HUES64 (cell line): Measurements from ENCODE around the gene IL10. TPM values are rescaled to one million over a fixed set of nuclear protein-coding genes. Genes with fewer than 3 reads are reported as not detected.

ENCODE experiments used
- H3K27ac ChIP-seq: 2 replicates; pipeline ENCODE4 v1.7.0; 2013; ENCODE audit warnings: low read depth, low read length, inconsistent platforms
- H3K27me3 ChIP-seq: 2 replicates; pipeline ENCODE4 v1.6.1; 2013; ENCODE audit warnings: mild to moderate bottlenecking, low read length; ENCODE audit not compliant: insufficient read depth
- H3K36me3 ChIP-seq: 2 replicates; pipeline ENCODE4 v1.6.1; 2013; ENCODE audit warnings: mild to moderate bottlenecking, low read length; ENCODE audit not compliant: insufficient read depth
- H3K4me1 ChIP-seq: 2 replicates; pipeline ENCODE4 v1.6.1; 2013; ENCODE audit warnings: mild to moderate bottlenecking, low read length, moderate library complexity; ENCODE audit not compliant: insufficient read depth
- H3K4me3 ChIP-seq: 2 replicates; pipeline ENCODE4 v1.5.1; 2013; ENCODE audit warnings: mild to moderate bottlenecking, low read length, moderate library complexity
- H3K9ac ChIP-seq: 2 replicates; pipeline ENCODE4 v1.6.1; 2013; ENCODE audit warnings: mild to moderate bottlenecking, low read depth, low read length
- H3K9me3 ChIP-seq: 2 replicates; pipeline ENCODE4 v1.6.1; 2013; ENCODE audit warnings: low read depth, low read length; ENCODE audit not compliant: insufficient read depth
- WGBS: fragments of 150-250, 120-280 bp; methylation state at CpG from one replicate; pipeline ENCODE4 v1.1.7; 2013; ENCODE audit warnings: missing lambda C conversion rate; 5-methylcytosine and 5-hydroxymethylcytosine counted together
- polyA plus RNA-seq, 2 experiments: library from polyadenylated mRNA; stranded (reverse); fragments of 50-300 nt; gene quantifications; one replicate each; pipeline ENCODE4 v1.2.3, GENCODE V29; 2013

The IL10 gene
- not detected for polyA plus RNA-seq (2013, experiment 1 of 2)
- polyA plus RNA-seq (2013, experiment 2 of 2): not detected

DNA sequence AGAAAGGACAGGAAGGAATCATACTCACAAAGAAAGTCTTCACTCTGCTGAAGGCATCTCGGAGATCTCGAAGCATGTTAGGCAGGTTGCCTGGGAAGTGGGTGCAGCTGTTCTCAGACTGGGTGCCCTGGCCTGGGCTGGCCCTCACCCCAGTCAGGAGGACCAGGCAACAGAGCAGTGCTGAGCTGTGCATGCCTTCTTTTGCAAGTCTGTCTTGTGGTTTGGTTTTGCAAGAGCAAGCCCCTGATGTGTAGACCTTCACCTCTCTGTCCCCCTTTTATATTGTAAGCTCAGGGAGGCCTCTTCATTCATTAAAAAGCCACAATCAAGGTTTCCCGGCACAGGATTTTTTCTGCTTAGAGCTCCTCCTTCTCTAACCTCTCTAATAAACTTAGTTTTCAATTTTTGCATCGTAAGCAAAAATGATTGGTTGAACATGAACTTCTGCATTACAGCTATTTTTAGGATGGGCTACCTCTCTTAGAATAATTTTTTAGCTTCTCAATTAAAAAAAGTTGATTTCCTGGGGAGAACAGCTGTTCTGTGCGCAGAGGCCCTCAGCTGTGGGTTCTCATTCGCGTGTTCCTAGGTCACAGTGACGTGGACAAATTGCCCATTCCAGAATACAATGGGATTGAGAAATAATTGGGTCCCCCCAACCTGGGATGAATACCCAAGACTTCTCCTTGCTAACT, at the start of gene IL10:
Gene IL10 (minus strand): TSS at position 252 of the 695 bp plus-strand sequence. CDS start 59 bp downstream, at position 193.
- Histone ChIP-seq H3K4me1 (peaks cover 14% of the 10 kb centered on the region; the same call in 1 of the 2 replicates), H3K36me3 (no peaks in the 10 kb centered on the region), H3K27me3 (no peaks in the 10 kb centered on the region), H3K27ac (no peak within 1 kb of the TSS), H3K9me3 (no peaks in the 10 kb centered on the region), H3K4me3 (no peak within 1 kb of the TSS), H3K9ac (no peak within 1 kb of the TSS)
- 92% methylated on average over 8 of the region's 8 CpGs for WGBS

DNA sequence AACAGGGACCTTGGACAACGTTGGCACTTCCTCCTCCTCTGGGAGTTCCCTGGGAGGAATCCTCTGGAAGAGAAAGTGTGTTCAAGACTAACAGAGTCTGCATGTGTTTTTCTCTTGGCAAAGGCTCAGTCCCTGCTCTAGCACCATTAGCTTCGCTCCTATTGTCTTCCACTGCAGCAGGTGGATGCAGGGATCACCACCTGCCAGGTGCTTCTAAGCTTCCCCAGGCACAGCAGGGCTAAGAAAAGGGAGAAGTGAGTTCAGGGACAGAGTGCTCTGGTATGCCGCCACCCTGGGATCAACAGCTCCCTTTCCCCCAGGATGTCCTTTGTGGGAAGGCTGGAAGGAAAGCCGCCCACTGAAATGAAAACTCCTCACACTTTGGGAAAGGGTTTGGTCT, 49.2 kb upstream of the IL10 start:
- Histone ChIP-seq H3K9ac (no peak overlapping the region), H3K27me3 (no peaks in the 10 kb centered on the region), H3K27ac (no peak overlapping the region), H3K36me3 (no peaks in the 10 kb centered on the region), H3K9me3 (no peaks in the 10 kb centered on the region), H3K4me3 (no peak overlapping the region), H3K4me1 (no peaks in the 10 kb centered on the region)
- WGBS: 78% methylated on average over 4 of the region's 4 CpGs

DNA sequence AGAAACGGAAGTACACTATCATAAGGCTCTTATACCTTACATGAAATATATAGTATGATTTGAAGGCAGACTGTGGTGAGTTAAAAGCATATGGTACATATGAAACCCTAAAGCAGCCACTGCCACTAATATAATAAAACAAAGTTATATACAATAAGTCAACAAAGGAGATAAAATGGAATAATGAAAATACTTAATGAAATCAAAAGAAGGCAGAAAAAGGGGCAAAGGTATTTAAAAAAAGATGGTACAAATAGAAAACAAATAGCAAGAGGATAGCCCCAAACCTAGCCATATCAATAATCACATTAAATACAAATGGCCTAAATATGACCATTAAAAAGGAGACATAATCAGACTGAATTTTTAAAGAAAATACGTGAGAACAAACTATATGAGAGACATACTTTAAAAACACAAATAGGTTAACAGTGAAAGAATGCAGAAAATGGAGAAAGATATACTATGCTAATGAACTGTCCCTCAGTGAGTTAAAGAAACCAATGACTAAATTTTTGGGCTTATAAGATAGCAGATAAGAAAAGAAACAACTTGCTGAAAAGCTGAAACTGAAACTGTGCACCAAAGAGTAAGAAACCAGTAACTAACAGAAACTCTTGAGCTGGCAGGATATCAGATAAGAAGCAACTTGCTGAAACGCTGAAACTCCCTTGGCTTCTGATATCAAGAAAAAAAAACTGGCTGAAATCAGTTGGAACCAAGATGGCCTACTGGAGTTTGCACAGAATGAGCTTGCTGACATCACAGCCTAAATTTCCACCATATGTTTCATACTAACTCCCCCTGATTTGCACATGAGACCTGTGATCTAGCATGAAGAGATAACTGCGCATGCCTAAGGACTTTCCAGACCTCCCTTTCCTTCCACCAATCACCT, 44.3 kb upstream of the IL10 start:
- Histone ChIP-seq H3K4me1 (no peaks in the 10 kb centered on the region), H3K36me3 (no peaks in the 10 kb centered on the region), H3K9ac (no peak overlapping the region), H3K27me3 (no peaks in the 10 kb centered on the region), H3K27ac (no peak overlapping the region), H3K4me3 (no peak overlapping the region), H3K9me3 (no peaks in the 10 kb centered on the region)
- 89% methylated on average over 3 of the region's 4 CpGs for WGBS

DNA sequence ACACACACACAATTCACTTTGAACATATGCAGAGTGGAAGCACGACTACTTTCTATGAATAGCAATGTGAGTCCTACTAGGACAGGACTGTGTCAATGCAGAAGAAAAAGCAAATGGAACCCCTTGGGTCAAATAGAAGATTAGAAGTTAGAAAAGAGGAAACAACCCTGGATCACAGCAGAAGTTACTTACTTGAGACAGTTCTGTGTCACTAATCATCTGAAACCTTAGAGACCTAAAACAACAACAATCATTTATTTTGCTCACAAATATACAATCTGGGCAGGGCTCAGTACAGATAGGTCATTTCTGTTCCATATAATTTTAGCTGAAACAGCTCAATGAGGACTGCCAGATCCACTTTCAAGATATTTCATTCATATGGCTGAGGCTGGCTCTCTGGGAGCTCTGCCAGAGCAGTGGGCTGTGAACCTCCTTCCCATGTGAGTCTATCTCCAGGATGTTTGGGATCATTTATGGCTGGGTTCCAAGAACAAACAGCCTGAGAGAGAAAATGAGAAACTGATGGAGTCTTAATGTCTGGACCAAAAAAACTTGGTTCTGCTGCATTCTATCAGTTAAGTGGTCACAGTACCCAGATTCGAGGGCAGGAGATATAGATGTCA, 42.5 kb upstream of the IL10 start:
- H3K36me3 ChIP-seq: no peaks in the 10 kb centered on the region
- no peaks in the 10 kb centered on the region for H3K4me1 ChIP-seq
- no peak overlapping the region for H3K4me3 ChIP-seq
- H3K9me3 ChIP-seq: no peaks in the 10 kb centered on the region
- no peak overlapping the region for H3K27ac ChIP-seq
- WGBS: 80% methylated on average over 2 of the region's 2 CpGs
- no peaks in the 10 kb centered on the region for H3K27me3 ChIP-seq
- no peak overlapping the region for H3K9ac ChIP-seq

DNA sequence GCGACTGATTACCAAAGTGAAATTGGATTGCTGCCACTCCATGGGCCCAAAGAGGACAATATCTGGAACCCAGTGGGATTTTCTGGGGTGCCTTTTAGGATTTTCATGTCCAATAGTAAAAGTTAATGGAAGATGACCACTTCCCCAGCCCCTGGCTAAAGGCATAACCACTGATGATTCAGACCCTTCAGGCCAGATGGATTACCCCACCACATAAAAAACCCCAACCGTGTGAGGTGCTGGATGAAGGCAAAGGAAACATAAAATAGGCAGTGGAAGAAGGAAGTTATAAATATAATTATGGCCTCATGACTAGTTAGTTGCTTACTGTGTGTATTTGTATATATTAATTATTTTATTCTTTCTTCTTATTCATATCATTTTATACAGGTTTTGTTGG, 40.2 kb upstream of the IL10 start:
- Histone ChIP-seq H3K27ac (no peak overlapping the region), H3K9ac (no peak overlapping the region), H3K9me3 (no peaks in the 10 kb centered on the region), H3K36me3 (no peaks in the 10 kb centered on the region), H3K4me1 (0 out of 2 replicates have a peak, but pooled peaks cover 2% of the 10 kb centered on the region), H3K27me3 (no peaks in the 10 kb centered on the region), H3K4me3 (no peak overlapping the region)
- WGBS: 90% methylated on average over 2 of the region's 2 CpGs

DNA sequence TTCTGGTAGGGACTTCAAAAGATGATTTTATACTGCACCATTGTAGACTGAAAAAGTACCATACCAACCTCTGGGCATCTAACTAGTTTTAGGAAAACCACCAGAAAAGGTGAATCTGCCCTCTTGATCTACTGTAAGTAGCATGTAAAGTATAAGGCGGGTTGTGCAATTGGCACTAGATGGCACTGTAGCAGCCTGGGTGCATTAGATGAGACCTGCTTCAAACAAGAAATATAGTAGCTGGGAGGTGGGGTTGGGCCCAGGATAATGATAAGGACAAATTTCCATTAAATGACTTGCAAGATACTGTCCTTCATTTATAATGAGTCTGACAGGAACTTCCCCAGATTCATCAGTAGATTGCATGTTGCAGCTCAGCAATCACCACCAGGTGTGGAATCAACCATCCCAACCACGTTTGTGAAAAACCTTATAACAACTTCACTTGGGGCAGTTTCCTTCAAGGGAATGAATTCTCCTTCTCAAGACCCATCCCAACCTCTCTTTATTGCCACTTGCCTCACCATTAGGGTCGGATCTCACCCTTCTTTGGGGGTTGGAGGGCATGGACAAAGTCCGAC, 37.3 kb upstream of the IL10 start:
- Histone ChIP-seq H3K9me3 (no peaks in the 10 kb centered on the region), H3K27ac (no peak overlapping the region), H3K36me3 (no peaks in the 10 kb centered on the region), H3K27me3 (0 out of 2 replicates have a peak, but pooled peaks cover 6% of the 10 kb centered on the region), H3K9ac (no peak overlapping the region), H3K4me1 (0 out of 2 replicates have a peak, but pooled peaks cover 2% of the 10 kb centered on the region), H3K4me3 (no peak overlapping the region)
- WGBS: 85% methylated on average over 3 of the region's 4 CpGs

DNA sequence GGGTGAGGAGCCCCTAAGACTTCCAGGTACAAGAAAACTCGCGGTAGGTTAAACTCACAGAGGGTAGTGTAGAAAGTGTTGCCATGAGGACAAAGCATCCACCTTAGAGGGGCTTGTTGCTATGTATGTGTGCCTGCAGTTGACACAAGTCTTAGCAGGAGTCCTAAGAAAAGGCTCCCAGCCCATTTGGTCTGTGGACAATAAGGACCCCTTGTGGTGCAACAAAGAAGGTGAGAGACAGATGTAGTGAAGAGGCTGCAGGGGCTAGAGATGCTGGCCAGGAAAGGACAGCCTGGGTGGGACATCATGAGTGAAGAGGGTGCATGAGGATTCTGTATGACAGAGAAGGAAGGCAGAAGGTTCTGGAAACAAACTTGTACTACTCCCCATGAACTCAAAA, 36.3 kb upstream of the IL10 start:
- 0 out of 2 replicates have a peak, but pooled peaks cover 2% of the 10 kb centered on the region for H3K4me1 ChIP-seq
- H3K9ac ChIP-seq: no peak overlapping the region
- H3K9me3 ChIP-seq: no peaks in the 10 kb centered on the region
- no peaks in the 10 kb centered on the region for H3K36me3 ChIP-seq
- H3K27ac ChIP-seq: no peak overlapping the region
- H3K4me3 ChIP-seq: no peak overlapping the region
- 41% methylated on average over 2 of the region's 2 CpGs for WGBS
- H3K27me3 ChIP-seq: 0 out of 2 replicates have a peak, but pooled peaks cover 6% of the 10 kb centered on the region

DNA sequence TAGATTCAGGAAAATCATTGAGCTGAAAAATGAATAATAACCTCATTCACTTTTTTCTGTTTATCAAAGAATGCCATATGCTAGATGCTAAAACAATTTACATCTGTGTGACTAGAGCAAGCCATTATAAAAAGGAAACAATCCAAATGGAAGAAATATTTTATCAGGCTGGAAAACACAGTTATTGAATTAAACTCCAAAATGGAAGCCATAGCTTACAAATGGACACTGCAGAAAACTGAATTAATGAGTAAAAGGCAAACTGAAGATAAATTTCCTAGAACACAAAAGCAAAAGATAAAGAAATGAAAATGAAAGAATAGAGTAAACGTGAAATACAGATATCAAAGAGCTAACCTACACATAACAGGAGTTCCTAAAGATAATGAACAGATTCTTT, 33.1 kb upstream of the IL10 start:
- 0 out of 2 replicates have a peak, but pooled peaks cover 2% of the 10 kb centered on the region for H3K4me1 ChIP-seq
- 0 out of 2 replicates have a peak, but pooled peaks cover 6% of the 10 kb centered on the region for H3K27me3 ChIP-seq
- H3K4me3 ChIP-seq: no peak overlapping the region
- no peak overlapping the region for H3K9ac ChIP-seq
- H3K9me3 ChIP-seq: no peaks in the 10 kb centered on the region
- H3K36me3 ChIP-seq: no peaks in the 10 kb centered on the region
- WGBS: no CpG with 5 or more reads among the region's 1 CpG
- H3K27ac ChIP-seq: no peak overlapping the region

DNA sequence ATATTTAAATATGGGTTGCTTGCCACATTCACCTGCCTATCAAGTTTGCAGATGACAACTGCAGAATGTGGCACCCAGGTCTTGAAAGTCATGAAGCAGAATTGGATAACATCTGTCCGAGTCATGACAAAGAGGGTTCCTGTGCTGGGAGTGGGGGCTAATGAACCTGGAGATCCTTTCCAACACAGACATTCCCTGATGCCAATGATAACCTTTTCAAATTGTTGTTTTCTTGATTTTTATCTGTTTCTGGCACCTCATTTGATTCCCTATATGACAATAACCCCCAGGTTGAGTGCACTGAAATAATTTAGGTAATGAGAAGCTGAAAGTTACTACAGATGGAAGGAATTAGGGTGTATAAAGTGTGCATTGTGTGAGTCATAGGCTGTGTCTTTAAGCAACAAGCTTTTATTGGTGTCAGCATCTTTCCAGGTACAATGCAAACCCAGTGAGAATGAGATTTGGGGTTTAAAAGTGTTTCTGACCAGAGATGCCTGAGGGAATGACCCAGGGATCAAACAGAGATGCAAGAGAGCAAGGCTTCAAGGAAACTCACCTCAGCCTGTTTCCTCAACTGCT, 32.0 kb upstream of the IL10 start:
- Histone ChIP-seq H3K27ac (no peak overlapping the region), H3K36me3 (no peaks in the 10 kb centered on the region), H3K9me3 (no peaks in the 10 kb centered on the region), H3K4me1 (0 out of 2 replicates have a peak, but pooled peaks cover 2% of the 10 kb centered on the region), H3K9ac (no peak overlapping the region), H3K27me3 (0 out of 2 replicates have a peak, but pooled peaks cover 6% of the 10 kb centered on the region), H3K4me3 (no peak overlapping the region)
- WGBS: 95% methylated on average over 1 of the region's 1 CpG

DNA sequence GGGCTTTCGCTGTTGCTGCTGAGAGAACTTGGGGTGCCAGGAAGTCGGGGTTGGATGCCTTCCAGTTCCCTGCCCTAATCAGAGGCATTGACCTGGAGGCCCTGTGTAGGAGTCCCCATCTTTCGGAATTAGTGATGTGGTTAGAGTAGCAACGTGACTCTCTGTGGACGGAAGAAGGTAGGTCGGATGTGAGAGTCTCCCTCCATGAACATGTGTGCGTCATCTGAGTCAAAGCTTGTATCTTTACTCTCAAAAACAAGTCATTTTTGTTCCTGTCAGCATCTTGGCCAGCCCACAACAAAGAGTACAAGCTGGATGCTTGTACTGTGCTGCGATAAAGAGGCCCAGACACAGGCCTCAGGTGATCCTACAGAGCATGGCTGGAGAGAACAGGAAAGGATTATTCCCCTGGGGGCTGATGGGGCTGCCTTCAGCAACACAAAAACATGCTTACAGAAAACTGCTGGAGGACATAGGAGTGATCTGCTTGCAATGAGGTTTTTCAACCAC, 31.0 kb upstream of the IL10 start:
- Histone ChIP-seq H3K4me3 (no peak overlapping the region), H3K9me3 (no peaks in the 10 kb centered on the region), H3K36me3 (no peaks in the 10 kb centered on the region), H3K4me1 (no peaks in the 10 kb centered on the region), H3K27ac (no peak overlapping the region), H3K27me3 (0 out of 2 replicates have a peak, but pooled peaks cover 6% of the 10 kb centered on the region), H3K9ac (no peak overlapping the region)
- WGBS: 94% methylated on average over 8 of the region's 8 CpGs
